ENCODE results near the gene CES4A.
"Not testable (repeated sequence)": the region's sequence is repeated elsewhere in the genome, so short reads cannot be mapped to it uniquely, and the experiment has no call there.

The CES4A gene

GRCh38 chr16:66984892-66985311, 3.5 kb upstream of the CES4A start:
- peak; percentile 34 for DNase-seq (ENCODE audit: low read depth, low spot score)

DNA sequence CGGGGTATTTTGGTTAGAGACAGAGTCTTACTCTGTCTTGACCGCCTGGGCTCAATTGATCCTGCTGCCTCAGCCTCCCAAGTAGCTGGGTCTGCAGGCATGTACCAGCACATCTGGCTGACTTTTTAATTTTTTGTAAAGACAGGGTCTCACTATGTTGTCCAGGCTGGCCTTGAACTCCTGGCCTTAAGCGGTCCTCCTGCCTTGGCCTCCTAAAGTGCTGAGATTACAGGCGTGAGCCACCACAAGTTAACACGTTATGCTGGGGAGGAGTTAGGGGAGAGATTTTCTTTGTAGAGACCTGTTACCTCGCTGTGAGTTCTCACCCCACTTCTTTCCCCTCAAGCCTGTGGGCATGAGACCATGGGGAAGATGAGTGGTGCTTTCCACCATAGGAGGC, 1.8 kb upstream of the CES4A start:
- DNase-seq (ENCODE audit: low read depth, low spot score) = no peak

- DNase-seq (ENCODE audit: low read depth, low spot score) = no peak
Measured at GRCh38 chr16:66991545-66992077, 3.2 kb downstream of the CES4A start.

- not testable (repeated sequence) for DNase-seq (ENCODE audit: low read depth, low spot score)
Measured at GRCh38 chr16:66993558-66993957, 5.2 kb downstream of the CES4A start.

DNA sequence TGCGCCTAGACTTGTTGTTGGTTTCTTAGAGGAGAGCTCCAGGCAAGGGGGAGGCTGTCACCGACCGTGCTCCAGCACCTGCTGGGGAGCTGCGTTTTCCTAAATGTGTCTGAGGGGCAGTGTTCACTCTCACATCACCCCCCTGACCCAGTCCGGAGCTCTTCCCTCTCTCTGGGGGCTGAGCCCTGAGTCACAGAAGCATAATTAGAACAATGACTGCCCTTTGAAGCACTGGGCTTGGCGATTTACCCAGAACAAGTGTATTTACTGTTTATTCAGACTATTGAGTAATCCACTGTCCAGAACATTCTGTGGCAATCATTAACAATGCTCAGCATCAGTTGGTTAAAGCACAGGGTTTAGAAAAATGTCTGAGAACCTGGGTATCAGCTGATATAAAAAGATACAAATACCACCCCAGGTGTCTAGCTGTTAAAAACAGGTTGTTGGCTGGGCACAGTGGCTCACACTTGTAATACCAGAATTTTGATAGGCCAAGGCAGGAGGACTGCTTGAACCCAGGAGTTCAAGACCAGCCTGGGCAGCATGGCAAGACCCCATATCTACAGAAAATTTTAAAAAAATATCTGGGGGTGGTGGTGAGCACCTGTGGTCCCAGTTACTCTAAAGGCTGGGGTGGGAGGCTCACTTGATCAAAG, 8.1 kb downstream of the CES4A start:
- no peak for DNase-seq (ENCODE audit: low read depth, low spot score)

- no peak for DNase-seq (ENCODE audit: low read depth, low spot score)
Measured at GRCh38 chr16:66996983-66997358, 8.6 kb downstream of the CES4A start.

GRCh38 chr16:67000384-67001351, 12.3 kb downstream of the CES4A start:
- no peak for DNase-seq (ENCODE audit: low read depth, low spot score)

DNA sequence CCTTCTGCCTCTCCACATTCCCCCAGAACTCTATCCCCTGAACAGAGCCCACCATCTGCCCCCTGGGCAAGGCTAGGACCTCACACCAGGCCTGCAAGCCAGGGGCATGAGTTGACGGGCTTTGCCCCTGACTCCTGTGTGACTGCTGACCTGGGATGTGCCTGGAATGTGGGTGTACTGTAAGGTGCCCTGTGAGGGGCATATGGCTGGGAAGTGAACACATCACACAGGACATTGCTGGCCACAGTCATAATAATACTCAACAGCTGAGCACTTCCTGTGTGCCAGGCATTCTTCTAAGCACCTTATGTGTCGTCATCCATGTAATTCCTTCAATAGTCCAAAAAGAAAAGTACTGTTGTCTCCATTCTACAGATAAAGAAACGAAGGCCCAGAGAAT, 13.3 kb downstream of the CES4A start:
- DNase-seq (ENCODE audit: low read depth, low spot score) = no peak

DNA sequence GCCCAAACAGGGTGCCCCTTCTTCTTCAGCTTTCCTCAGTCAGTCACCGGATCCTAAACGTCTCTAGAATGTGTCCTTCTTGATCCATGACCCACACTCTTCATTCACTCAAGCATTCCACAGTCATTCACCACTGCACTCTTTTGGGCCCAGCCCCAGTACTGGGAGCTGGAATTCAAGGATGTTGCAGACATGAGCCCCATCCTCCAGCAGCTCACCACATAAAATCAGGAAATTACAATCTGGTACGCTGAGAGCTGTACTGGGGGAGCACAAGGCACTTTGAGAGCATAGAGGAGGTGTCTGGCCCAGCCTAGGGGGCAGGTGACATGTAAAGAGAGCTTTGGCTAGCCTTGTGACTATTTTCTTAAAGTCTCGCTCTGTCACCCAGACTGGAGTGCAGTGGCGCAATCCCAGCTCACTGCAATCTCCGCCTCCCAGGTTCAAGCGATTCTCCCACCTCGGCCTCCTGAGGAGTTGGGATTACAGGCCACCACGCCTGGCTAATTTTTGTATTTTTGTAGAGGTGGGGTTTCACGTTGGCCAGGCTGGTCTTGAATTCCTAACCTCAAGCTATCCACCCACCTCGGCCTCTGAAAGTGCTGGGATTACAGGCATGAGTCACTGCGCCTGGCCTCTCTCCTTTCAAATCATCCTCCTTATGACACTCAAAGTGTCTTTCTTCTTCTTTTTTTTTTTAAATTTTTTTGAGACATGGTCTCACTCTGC, 18.7 kb downstream of the CES4A start:
- DNase-seq (ENCODE audit: low read depth, low spot score) = no peak

- no peak for DNase-seq (ENCODE audit: low read depth, low spot score)
Measured at GRCh38 chr16:67009158-67009557, 20.8 kb downstream of the CES4A start.

GRCh38 chr16:67011274-67011673, 22.9 kb downstream of the CES4A start:
- no peak for DNase-seq (ENCODE audit: low read depth, low spot score)

GRCh38 chr16:67013233-67013822, 24.9 kb downstream of the CES4A start:
- no peak for DNase-seq (ENCODE audit: low read depth, low spot score)

- DNase-seq (ENCODE audit: low read depth, low spot score) = peak; percentile 49
Measured at GRCh38 chr16:67013823-67014633, 25.6 kb downstream of the CES4A start.

DNA sequence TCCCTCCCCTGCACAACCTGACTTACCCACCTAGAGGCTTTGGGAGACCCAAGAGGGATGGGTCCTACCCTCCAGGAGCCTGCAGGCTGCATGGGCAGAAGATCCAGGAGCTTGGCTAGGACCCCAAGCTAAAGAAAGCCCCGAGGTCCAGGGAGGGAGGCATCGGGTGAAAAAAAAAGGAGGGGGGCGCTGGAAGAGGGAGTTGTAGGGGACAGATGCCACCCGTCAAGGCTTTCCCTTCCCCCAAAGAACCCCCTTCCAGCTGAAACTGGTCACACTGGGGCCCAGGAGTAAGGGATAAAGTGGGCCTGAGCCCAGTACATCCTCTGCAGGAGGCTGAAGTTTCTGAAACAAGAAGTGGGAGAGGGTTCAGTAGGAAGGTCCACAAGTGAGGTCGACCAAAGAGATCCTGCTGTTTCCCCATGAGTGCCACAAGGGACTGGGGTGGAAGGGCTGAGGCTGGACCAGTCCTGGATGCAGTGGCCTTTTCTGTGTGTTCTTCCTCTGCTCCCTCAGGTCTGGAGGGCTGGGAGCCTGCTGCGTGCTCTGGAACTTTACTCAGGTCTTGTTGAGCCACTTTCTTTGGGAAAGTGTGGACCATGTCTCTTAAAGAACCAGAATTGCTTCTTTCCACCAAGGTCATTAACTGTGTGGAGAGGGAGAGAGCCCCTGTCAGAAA, 26.4 kb downstream of the CES4A start:
- DNase-seq (ENCODE audit: low read depth, low spot score) = no peak

DNA sequence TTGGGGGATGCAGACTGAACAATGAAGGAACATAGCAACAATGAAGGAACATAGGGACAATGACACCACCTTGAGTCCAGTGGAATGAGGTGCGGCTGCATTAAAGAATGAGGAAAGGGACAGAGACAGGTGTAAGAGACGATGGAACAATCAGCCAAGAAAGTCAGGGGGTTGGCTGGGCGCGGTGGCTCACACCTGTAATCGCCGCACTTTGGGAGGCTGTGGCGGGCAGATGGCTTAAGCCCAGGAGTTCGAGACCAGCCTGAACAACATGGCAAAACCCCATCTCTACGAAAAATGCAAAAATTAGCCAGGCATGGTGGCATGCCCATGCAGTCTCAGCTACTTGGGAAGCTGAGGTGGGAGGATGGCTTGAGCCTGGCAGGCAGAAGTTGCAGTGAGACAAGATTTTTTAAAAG, 26.9 kb downstream of the CES4A start:
- no peak for DNase-seq (ENCODE audit: low read depth, low spot score)

DNA sequence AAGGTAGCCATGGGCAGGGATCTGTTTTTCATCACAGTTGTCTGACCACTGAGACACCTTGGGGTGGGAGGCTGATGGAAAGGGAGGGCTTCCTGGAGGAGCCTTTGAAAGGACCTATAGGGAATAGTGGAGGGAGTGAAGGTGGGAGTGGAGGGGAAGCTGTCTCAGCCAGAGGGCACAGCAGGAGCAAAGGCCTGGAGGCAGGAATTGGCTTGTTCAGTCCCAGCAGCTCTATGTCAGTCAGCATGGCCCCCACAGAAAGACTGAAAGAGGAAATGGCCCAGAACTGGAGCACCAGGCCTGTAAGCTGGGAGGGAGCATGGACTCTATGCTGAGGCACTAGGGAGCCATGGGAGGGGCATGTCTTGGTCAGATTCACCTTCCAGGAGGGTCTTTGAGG, 27.8 kb downstream of the CES4A start:
- DNase-seq (ENCODE audit: low read depth, low spot score) = no peak

DNA sequence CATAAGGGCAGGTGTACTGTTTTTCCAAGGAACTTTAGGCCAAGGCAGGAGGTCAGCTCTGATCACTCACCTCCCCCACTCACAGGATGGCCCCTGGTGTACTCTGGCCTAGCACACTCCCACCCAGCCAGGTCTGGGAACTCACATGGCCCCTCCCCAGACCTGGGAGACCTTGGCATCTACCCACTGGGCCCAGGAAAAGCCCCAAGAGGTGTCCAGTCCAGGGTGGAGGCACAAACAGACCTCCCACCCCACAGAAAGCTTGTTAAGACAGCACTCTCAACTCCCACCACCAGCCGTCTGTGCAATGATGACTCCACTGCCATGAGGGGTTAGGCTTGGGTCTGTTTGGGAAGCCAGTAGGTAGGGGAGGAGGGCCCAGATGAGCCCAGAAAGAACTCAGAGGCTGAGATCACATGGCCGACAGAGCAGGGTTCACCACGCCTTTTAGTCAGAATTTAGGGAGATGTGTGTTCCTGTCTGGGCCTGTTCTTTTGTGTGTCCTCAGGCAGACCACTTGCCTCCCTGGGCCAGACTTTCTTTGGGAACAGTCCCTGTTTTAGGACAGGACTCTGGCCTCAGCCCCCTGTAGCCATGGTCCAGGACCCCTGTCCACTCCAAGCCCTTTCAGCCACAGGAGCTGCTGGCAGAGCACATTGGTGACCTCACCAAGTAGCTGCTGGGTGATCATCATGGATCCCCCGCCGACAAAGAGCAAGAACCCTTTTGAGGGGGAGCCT, 28.5 kb downstream of the CES4A start:
- DNase-seq (ENCODE audit: low read depth, low spot score) = no peak

DNA sequence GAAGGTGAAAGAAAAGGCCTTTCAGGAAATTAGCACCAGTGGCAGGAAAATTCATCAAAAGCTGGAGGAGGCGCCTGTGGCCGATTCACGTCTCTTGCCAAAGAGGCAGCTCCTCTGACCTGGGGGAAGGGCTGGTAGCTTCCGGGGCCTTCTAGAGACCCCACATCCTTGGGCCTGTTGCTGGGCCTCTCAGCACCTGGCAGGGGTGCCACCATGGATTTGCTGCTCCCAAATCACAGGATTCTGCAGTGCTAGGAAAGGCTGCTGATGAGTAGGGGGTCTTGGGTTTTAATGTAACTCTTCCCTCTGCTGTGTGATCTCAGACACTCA, 29.0 kb downstream of the CES4A start:
- no peak for DNase-seq (ENCODE audit: low read depth, low spot score)

DNA sequence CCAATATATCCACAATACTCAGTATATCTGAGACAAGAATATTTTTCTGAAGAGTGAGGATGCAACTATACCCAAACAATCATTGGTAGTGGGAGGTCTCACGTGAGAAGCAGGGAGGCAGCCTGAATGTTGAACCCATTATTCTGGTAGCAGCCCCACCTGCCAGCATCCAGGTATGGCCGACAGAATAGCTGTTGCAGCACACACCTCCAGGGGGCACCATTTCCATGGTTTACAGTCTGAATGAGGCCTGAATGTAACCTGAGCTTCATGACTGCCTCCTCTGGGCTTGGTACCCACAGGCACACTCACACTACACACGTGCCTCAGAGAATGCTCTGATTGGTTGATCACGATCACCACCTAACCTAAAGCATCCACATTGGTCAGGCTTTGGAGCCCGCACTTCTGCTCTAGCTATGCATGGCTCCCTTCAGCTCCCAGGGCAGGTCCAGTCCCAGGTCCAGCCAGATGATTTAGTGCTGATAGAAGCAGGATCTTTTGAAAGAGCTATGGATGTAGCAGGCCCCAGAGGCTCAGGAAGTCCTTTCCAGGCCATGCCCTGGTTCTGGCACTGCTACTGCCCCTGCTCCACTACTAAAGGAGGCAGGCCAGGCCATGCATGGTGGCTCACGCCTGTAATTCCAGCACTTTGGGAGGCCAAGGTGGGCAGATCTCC, 29.6 kb downstream of the CES4A start:
- DNase-seq (ENCODE audit: low read depth, low spot score) = peak; percentile 70

All from activated CD4-positive, CD25-positive, alpha-beta regulatory T cell treated with anti-CD3 and anti-CD28 coated beads, Interleukin-2, amount 50 U/mL, for 16 hours (primary cell).